ENCODE results near the gene PGRMC2. TPM values are rescaled to one million over a fixed set of nuclear protein-coding genes. Genes with fewer than 3 reads are reported as not detected.

Gene PGRMC2
- total and polyA plus RNA-seq, 2 of the 4 experiments (the other 2 are of a cell fraction), result 13.4 to 40.7 TPM

DNA sequence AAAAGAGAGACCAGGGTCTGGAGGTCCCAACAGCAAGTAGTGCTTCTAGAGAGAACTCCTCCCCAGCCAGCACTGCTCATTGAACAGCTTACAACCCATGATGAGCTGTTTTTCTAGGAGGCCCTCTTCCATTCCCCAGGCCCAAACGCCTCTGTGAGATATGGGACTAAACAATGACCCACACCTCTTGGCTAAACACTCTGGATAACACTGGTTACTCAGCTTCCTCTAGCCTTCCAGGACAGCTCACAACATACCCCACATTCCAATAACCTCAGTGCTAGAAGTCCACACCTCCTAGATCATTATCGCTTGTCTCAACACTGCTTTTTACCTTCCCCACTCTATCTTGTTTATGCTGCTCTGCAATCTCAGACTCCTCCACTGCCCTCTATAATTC is 35.4 kb upstream of the PGRMC2 start:
- peaks cover 6% of the 10 kb centered on the region; the same call in 1 of the 2 replicates for H3K9me1 ChIP-seq (ENCODE audit: insufficient read depth, low read length)
- no peaks in the 10 kb centered on the region for H4K20me1 ChIP-seq (ENCODE audit: insufficient read depth, low read length)
- peak overlapping the region; percentile 97 for H2BK120ac ChIP-seq (ENCODE audit: low read depth, low read length)
- H3K79me1 ChIP-seq (ENCODE audit: low read depth in 1 of 2, low read length in 2 of 2), result no peaks in the 10 kb centered on the region
- peak; percentile 88 for ATAC-seq (ENCODE audit: low read depth)
- H3K18ac ChIP-seq (ENCODE audit: low read depth, low read length), result peak overlapping the region; percentile 100; the same call in 1 of the 2 replicates
- peak overlapping the region; percentile 55 for H3K23ac ChIP-seq (ENCODE audit: low read depth, low read length)
- peak overlapping the region; percentile 92 for H3K4ac ChIP-seq (ENCODE audit: low read depth, low read length)
- H4K8ac ChIP-seq (ENCODE audit: low read depth in 2 of 2, low read length in 2 of 2), result peak overlapping the region; percentile 89 to 96
- H4K91ac ChIP-seq (ENCODE audit: insufficient read depth, low read depth, low read length), result peak overlapping the region; percentile 99
- peak overlapping the region; percentile 87 for H2BK5ac ChIP-seq (ENCODE audit: low read depth, low read length, poor library complexity, severe bottlenecking)
- peak overlapping the region; percentile 77 for H2AK9ac ChIP-seq (replicated peaks; ENCODE audit: low read depth, low read length, poor library complexity)
- H3K56ac ChIP-seq (ENCODE audit: extremely low read depth, insufficient read depth, low read length), result peak overlapping the region; percentile 80
- 25% methylated on average over 1 of the region's 2 CpGs; no CpG with 5 or more reads in 1 of the 2 experiments for WGBS, 2 experiments (ENCODE audit: extremely low coverage in 2 of 2, insufficient read length in 1 of 2)
- peak overlapping the region; percentile 14; the same call in 1 of the 2 replicates for H4K5ac ChIP-seq (ENCODE audit: low read depth, low read length)
- peak overlapping the region; percentile 12; the same call in 1 of the 2 replicates for H3K9ac ChIP-seq (ENCODE audit: low read depth, low read length)
- ChIA-PET POLR2A (ENCODE audit: unreplicated experiment) (interaction anchor here (0.7 kb wide), 1 partner anchor 36 kb away, joined by 5 read pairs; no protein-coding TSS in a partner anchor), CTCF (interaction anchor here (1.2 kb wide), 1 partner anchor 57 kb away, joined by 3 read pairs; no protein-coding TSS in a partner anchor)
- H3K4me3 ChIP-seq (ENCODE audit: insufficient read depth, low read depth, low read length), result no peak overlapping the region
- peak overlapping the region; percentile 69 for H3K14ac ChIP-seq (replicated peaks; ENCODE audit: low read depth, low read length)
- peak overlapping the region; percentile 87 for H2BK20ac ChIP-seq (ENCODE audit: low read depth, low read length)
- intact Hi-C loops (cut with micrococcal nuclease), result no loop called here
- peak overlapping the region; percentile 92 for H2AK5ac ChIP-seq (ENCODE audit: low read depth, low read length)
- dilution Hi-C loops (cut with HindIII; ENCODE audit: low sequenced_read_pairs, unreplicated experiment), result no loop called here
- BruUV-seq (replicated peaks), result no TSS peak
- peak overlapping the region; percentile 85; the same call in 2 of the 3 replicates for H2BK15ac ChIP-seq (ENCODE audit: low read depth, low read length)
- peak overlapping the region; percentile 70 for H2AFZ ChIP-seq (replicated peaks; ENCODE audit: low read length, poor library complexity)
- TF ChIP-seq MAZ (IDR thresholded peaks at IDR 0.05; ENCODE audit: borderline replicate concordance, low read depth, low read length), result no peak
- TF ChIP-seq RCOR1 (IDR thresholded peaks at IDR 0.05; ENCODE audit: insufficient replicate concordance, low read length), result no peak
- peak; percentile 40; the same call in 1 of the 2 replicates for TF ChIP-seq BHLHE40 (IDR thresholded peaks at IDR 0.05; ENCODE audit: low read depth, low read length)
- no peaks in the 10 kb centered on the region for H3K27me3 ChIP-seq (ENCODE audit: control insufficient read depth, insufficient read depth, low read length)
- peak overlapping the region; percentile 2; the same call in 1 of the 2 replicates for H3K4me2 ChIP-seq (ENCODE audit: low read depth, low read length)
- H3K36me3 ChIP-seq (ENCODE audit: control insufficient read depth, insufficient read depth, low read length), result no peaks in the 10 kb centered on the region
- in situ Hi-C loops (cut with MboI; ENCODE audit: low sequenced_read_pairs), result no loop called here
- H3K27ac ChIP-seq (ENCODE audit: insufficient read depth, low read length), result peak overlapping the region; percentile 71
- peak; percentile 89 for DNase-seq
- peaks cover 22% of the 10 kb centered on the region for H3K4me1 ChIP-seq (ENCODE audit: control insufficient read depth, insufficient read depth, low read length)
- H3K9me3 ChIP-seq (ENCODE audit: control insufficient read depth, insufficient read depth, low read length), result no peaks in the 10 kb centered on the region

Data from IMR-90 (cell line).